Left ventricle myocardium superior (tissue), 1 donor: ENCODE measurements around the gene TULP3. TPM values are rescaled to one million over a fixed set of nuclear protein-coding genes. Genes with fewer than 3 reads are reported as not detected.
"Not testable (repeated sequence)": the region's sequence is repeated elsewhere in the genome, so short reads cannot be mapped to it uniquely, and the experiment has no call there.

ENCODE experiments used
- ATAC-seq: fragments of 200-7000 bp; cut with Tn5 transposase; one replicate; pipeline ENCODE4 v1.9.1; 2020; ENCODE audit warnings: mild to moderate bottlenecking, moderate library complexity
- DNase-seq: peaks from one replicate; pipeline ENCODE4 v3.0.0-alpha.2; 2020
- intact Hi-C: fragments of 100-400 bp; cut with micrococcal nuclease; formaldehyde crosslinking; loops from one replicate; pipeline ENCODE4 v1.11.0; 2022
- long read RNA-seq: library from polyadenylated mRNA; unstranded; transcript quantifications from one replicate; pipeline ENCODE4 v2.0.0, GENCODE V29; 2021
- total RNA-seq: library from RNA; stranded (reverse); fragmentation: NEBNext Ultra II Directional; extraction: Animal tissue kit (Norgen Biotek cat#: 25700); gene quantifications from one replicate; pipeline ENCODE4 v1.2.1, GENCODE V29; 2021
- donor health status: DM: no; HTN: yes; CAD: no; lungs with severe emphysema.

TULP3 gene, protein sequence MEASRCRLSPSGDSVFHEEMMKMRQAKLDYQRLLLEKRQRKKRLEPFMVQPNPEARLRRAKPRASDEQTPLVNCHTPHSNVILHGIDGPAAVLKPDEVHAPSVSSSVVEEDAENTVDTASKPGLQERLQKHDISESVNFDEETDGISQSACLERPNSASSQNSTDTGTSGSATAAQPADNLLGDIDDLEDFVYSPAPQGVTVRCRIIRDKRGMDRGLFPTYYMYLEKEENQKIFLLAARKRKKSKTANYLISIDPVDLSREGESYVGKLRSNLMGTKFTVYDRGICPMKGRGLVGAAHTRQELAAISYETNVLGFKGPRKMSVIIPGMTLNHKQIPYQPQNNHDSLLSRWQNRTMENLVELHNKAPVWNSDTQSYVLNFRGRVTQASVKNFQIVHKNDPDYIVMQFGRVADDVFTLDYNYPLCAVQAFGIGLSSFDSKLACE
- 5.4 TPM for total RNA-seq
- long read RNA-seq, partial matches to known transcripts = 1 of 5 reads
- long read RNA-seq, other reads (novel, unspliced or antisense) = 2 of 5 reads

DNA sequence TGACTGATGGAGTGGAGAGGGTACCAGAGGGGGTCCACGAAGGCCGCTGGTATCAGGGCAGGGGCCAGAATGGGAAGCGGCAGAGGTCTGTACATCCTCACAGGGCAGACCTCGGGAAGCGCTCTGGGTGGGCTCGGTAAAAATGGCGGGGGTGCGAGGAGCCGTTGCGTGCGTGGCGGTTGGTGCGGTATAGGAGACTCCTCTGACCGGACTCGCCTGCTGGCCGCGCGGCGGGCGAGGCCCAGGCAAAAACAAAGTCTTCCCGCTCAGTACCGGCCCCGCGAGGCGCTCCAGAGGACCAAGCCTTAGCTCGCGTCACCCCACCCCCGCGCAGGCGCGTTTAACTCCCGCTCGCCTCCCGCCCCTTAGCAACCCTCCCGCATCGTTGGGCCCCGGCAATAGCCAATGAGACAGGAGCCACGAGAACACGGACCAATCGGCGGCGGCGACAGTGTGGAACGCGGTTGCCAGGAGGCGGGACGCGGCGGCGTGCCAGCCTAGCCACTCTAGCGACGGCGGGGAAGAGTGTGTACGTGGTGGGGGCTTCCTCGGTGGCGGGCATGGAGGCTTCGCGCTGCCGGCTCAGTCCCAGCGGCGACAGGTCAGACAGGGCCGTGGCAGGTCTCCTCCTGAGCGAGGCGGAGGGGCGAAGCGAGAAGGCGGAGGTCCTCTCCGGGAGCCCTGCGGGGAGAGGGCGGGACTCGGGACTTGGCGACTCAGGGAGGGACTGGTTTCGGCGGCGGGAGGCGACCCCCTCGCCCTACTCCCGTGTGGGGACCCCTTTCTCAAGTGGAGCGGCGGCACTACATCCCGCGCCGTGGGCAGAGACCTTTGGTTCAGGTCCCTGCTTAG is at the start of gene TULP3:
TULP3 (plus strand) TSS at position 504 of the 852 bp plus-strand sequence; CDS start at position 561, 57 bp downstream.
- ATAC-seq = peak; percentile 99
- intact Hi-C loops = no loop called here
- peak; percentile 99 for DNase-seq

DNA sequence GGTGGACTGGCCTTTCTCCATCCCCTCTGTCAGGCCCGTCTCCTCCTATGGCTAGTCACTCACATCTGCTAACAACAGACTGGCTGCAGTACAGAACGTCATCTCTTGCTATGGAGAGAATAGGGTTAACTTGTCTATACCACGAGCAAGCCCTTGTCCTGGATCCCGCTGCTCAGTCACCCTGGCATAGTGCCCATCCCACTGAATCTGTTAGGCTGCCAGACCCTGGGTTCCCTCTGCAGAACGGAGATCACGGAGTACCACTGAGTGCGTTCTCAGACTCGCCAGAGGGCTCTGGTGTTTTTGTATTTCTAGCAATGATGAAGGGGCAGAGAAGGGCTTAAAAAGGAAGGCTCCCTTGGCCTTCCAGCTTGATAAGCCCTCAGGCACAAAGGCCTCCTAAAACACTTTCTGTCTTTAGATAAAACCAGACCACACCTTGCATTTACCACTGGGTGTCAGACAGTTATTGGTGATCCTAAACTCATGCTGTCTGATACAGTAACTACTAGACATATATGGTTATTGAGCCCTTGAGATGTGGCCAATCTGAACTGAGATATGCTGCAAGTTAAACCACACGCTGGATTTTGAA is 49.5 kb upstream of the TULP3 start:
- intact Hi-C loops = no loop called here
- ATAC-seq (no peak), DNase-seq (no peak)

DNA sequence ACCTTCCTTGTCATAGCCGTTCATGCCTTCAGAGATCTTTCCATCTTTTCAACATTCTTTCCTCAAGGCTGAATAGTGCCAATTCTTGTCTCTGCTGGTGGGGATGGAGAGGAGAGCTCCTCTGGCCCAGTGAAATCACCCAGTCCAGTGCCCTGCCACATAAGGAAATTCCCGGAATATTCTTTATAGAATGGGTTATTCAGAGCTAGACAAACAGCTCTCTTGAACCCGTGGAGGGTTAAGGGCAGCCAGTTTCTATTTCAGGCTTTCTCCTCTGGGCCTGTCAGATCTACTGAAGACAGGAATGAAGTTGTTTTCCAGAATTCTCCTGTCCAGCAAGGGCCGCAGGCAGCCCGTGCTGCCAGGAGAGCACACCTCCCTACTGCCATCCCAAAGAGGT is 47.7 kb upstream of the TULP3 start:
- DNase-seq = no peak
- ATAC-seq = peak; percentile 19
- intact Hi-C loops = no loop called here

DNA sequence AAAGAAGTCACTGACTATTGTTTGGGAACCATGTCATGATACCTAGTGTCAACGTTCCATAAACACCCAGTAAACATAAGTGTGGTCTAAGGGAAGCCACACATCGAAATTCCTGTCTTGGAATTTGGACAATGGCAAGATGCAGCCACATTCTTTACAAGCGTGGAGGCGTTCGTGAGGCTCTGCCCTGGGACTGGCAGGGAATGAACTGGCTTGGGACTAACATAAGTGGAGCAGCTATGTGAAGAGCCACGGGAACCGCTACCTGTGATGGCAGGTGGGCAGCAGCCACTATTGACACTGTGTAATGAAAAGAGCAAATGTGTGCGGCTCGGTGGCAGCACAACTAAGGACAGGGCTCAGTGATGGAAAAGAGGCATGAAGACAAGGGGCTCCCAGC is 45.9 kb upstream of the TULP3 start:
- DNase-seq (no peak), ATAC-seq (no peak)
- intact Hi-C loops = no loop called here

DNA sequence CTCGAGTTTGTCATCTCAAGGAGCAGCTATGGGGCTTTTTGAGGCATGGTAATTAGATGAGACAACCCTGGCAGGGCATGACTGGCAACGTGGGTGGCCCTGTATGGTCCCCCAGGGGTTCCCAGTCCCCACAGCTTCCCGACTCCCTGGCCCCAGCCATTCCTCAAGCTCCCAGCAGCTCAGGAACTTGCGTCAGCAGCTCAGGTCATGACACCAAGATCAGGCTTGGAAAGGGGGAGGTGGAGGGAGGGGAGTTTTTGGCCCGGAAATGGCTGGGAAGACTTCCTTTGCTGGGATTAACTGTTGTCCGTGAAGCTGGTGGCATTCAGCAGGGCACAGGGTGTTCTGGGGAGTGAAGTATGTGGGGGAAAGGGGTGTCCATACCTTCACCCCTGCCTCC is 45.4 kb upstream of the TULP3 start:
- peak; percentile 40 for DNase-seq
- ATAC-seq = peak; percentile 57

DNA sequence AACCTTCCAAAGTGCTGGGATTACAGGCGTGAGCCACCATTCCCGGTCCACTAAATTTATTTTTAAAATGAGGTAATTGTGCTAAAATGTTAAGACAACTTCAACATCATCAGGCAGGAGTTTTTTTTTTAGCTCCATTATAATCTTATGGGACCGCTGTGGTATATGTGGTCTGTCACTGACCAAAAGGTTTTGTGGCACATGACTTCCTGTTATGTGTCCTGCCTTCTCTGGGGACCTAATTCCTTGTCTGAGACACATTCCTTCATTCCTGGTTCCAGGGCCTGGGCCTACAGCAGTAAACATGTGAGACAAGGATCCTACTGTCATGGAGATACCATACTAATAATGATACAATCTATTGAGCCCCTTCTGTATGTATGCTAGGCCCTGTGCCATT is 38.8 kb upstream of the TULP3 start:
- intact Hi-C loops = no loop called here
- ATAC-seq (no peak), DNase-seq (no peak)

More for the DNA sequence above, 45.4 kb upstream of the TULP3 start:
- intact Hi-C loops = no loop called here

DNA sequence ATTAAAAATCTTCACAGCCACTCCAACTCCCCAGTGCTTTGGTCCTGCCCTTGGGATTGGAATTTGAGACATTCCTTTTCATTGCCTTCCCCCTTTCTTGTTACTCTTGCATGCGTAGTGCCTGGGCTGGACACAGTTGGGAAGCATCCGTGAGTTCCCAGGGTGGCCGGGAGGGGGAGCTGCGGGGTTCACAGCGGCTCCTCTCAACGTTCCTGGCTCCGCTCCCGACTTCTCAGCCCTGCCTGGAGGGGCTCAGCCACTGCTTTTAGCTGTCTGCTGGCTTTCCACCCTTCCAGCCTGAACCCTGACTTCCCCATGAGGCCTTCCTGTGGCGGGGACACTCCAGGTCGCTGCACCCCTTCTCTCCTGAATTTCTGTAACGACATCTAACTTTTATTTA is 37.1 kb upstream of the TULP3 start:
- DNase-seq (peak; percentile 91), ATAC-seq (peak; percentile 92)
- intact Hi-C loops = no loop called here

DNA sequence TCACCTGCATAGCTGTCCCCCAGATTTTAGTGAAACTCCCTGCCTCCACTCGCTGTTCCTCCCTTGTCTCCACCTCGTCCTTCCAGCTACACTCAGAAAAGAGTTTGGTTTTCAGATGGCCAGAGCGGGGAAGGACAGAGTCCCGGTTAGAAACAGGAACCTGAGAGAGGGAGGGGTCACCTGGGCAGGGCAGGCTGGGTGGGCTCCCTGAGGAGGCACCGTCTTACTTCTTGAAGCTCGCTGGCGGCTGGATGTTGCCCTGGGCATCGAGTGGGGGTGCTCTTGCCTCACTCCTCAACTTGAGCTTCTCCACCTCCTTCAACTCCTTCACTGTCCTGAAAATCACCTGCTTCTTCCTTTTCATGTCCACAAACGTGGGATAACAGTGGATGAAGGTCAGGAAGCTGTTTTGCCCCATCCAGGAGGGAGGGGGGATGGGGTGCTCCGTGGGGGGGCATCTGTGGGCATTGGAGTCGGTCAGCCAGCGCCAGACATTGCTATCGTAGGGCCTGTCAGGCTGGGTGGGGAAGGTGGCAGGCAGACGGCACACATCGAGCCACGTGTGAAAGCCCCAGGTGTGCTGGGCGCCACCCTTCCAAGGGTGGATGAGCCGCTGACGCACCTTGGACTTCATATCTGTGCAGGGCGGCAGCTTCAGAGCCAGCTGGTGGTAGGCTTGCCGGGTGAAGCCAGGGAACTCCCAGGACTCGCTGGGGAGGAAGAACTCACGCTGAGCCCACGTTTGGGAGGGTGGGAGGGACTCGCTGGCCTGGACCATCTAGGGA is 35.8 kb upstream of the TULP3 start:
- DNase-seq (peak; percentile 24), ATAC-seq (no peak)
- intact Hi-C loops = no loop called here

DNA sequence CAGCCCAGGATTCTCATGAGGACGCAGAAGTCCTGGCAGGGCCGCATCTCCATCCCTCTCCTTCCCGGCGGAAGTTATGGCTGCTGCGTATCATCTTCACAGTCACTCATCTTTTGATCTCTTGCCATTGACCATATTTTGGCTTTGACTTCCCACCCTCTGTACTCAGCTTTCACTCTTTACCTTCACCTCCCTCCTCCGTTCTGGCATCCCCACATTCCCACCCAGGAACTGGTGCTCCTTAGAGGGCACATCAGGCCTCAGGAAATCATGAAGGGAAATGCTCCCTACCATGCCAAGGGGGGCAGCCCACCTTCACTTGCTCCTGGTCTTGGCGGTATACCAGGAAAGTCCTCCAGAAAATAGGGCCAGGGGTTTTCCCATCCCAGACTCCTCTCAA is 35.1 kb upstream of the TULP3 start:
- ATAC-seq (no peak), DNase-seq (no peak)
- intact Hi-C loops = no loop called here

DNA sequence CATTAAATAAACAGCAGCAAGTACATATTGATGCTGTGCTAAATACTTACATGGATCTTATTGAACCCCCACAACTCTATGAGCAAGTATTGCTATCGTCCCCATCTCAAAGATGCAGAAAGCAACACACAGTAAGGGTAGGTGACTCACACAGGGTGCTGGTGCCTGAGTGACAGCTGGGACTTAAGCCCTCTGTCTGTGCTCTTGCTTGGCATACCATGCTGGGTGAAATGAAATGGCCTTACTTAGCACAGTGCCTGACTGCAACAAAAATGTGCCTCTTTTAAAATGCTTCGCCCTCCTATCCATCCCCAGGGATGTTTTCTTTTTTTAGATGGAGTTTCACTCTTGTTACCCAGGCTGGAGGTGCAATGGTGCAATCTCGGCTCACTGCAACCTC is 34.6 kb upstream of the TULP3 start:
- intact Hi-C loops = no loop called here
- no peak for ATAC-seq

DNA sequence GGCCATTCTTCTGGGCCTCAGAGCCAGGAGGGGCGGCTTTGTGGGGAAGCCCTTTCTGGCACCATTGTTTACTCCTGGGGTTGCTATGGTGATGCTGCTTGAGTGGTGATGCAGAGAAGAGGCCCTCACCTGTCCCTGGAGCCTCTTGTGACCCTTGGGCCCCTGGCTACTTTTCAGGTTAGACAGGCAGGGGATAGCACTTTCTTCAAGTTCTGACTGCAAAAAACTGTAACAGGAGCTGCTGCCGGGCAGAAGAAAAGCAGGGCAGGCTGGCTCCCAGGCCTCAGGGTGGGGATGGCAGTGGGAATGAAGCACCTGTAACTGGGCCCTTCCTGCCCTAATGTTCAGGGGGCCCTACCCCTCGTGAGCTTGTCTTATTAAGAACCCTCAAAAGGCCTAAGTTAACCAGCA is 33.7 kb upstream of the TULP3 start, which contains the start of gene TEX52:
TEX52 (minus strand) TSS at position 19 of the 411 bp plus-strand sequence; CDS start at position 6, 13 bp downstream.
- ATAC-seq (no peak), DNase-seq (no peak)
- intact Hi-C loops = no loop called here

More for the DNA sequence above, 34.6 kb upstream of the TULP3 start:
- DNase-seq = no peak

DNA sequence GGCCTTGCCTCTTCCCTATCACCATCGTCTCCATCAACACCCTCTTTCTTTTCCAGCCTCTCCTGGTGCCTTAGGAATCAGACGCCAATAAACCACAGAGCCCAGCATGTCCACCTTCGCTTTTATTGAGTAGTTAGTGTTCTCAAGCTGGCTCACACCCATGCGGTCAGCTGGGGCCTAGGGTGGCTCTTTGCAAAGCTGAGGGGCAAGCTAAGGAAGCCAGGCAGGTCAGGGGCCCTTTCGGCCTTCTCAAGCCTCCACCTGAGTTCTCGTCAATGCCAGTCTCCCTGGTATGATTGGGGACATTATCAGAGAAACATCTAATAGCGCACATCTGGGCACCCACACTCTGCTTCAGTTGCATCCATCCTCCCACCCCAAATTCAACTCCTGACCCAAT is 33.1 kb upstream of the TULP3 start:
- ATAC-seq (no peak), DNase-seq (no peak)
- intact Hi-C loops = no loop called here

DNA sequence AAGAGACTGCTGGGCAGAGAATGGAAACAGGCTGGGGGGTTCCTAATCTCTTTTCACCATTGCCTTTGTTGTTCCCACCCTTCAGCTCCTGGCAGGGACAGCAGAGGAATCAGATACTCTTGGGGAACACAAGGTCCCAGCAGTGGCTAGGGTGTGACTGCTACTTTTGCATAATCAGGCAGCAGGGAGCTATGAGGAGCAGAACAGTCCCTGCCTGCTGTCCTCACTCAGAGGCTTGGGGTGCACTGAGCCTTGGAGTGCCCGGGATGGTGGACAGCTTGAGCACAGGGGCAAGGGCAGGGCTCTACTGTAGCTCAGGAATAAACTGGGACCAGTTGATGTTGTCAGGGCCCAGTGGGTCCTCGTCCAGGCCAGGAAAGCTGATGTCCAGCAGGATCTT is 32.4 kb upstream of the TULP3 start:
- intact Hi-C loops = no loop called here
- ATAC-seq (no peak), DNase-seq (peak; percentile 12)

DNA sequence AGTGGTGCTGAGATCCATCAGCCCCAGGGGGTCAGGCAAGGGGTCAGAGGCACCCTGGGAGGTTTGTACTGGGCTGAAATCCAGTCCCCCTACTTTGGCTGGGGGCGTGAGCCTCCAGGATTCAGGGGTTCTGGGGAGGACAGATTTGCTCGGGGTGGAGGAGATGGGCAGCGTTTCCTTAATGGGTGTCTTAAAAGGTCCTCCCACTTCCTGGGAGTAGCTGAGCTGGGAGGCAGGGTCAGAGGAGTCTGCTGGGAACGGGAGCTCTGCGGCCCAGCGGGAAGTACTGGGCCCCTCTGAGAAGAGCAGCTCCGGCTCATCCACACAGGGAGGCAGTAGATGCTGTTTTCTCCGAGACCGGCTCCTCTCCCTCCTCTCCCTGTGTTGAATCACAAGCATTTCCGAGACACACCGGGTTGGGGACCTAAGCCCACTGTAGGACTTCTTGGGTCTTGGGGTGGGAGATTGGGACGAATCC is 31.7 kb upstream of the TULP3 start:
- intact Hi-C loops = no loop called here
- DNase-seq = peak; percentile 37
- peak; percentile 64 for ATAC-seq

DNA sequence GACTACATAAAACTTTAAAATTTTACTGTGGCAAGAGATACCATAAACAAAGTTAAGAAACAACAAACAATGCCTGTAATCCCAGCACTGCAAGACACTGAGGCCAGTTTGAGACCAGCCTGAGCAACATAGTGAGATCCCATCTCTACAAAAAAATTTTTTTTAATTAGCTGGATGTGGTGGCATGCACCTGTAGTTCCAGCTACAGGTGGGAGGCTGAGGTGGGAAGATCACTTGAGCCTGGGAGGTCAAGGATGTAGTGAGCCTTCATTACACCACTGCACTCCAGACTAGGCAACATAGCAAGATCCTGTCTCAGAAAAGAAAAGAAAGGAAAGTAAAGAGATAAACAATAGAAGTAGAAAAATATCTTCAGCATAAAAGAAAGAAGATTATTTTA is 30.5 kb upstream of the TULP3 start:
- DNase-seq = no peak
- ATAC-seq = no peak
- intact Hi-C loops = no loop called here

DNA sequence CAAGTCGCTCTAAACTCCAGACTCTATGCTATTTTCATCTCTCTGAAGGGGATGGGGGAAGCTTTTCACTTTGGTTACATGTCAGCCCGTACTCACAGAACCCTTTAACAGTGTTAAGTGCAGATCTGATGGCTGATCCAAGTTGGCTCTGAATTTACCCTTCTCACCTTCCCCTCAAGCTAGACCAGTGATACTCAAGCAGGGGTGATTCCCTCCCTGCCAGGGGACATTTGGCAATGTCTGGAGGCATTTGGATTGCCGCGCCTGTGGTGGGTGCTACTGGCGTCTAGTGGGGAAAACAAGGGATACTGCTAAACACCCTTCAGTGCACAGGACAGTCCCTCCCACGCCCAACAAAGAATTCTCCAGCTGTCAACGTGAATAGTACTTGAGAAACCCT is 27.8 kb upstream of the TULP3 start:
- DNase-seq (peak; percentile 5), ATAC-seq (no peak)
- intact Hi-C loops = no loop called here

DNA sequence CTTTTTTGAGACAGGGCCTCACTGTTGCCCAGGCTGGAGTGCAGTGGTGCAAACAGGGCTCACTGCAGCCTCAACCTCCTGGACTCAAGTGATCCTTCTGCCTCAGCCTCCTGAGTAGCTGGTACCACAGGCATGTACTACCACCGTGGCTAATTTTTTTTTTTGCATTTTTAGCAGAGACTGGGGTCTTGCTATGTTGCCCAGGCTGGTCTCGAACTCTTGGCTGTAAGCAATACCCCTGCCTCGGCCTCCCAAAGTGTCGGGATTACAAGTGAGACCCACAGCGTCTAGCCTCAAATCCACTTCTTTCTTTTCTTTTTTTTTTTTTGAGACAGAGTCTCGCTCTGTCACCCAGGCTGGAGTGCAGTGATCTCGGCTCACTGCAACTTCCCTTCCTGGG is 27.3 kb upstream of the TULP3 start:
- intact Hi-C loops, ATAC-seq: not testable (repeated sequence)
- peak; percentile 5 for DNase-seq

DNA sequence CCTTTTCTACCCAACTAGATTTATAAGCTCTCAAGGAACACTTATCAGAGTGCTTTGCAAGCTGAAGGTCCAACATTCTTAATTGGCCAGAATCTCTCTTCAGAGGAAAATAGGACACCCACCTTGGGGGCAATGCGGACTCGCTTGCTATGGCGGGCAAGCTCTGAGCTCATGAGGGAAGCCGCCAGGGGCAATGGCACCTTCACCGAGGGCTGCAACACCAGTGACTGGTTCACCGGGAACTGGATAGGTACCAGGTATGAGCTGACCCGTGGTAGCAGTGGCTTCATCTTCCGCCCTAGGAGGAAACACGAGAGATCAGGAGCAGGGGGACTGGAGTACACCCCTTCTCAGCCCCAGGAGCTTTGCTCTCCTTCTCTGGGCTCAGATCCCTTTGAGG is 26.5 kb upstream of the TULP3 start:
- intact Hi-C loops = no loop called here
- no peak for ATAC-seq
- DNase-seq = peak; percentile 8
